ENCODE measurements around the gene MPC1L. TPM values are rescaled to one million over a fixed set of nuclear protein-coding genes. Genes with fewer than 3 reads are reported as not detected.

MPC1L gene
- total and polyA plus RNA-seq, 11 donors = not detected

- intact Hi-C loops (cut with DNase I) = no loop called here
- WGBS, 4 donors = 84 to 96% (median 92%) methylated on average over 6 of the region's 6 CpGs
- TF ChIP-seq POLR2A (IDR thresholded peaks at IDR 0.05) (no peak), CTCF (IDR thresholded peaks at IDR 0.05) (no peak)
Observed at GRCh38 chrX:40603446-40603845, 19.8 kb upstream of the MPC1L start.

GRCh38 chrX:40607381-40607780, 15.8 kb upstream of the MPC1L start:
- ATAC-seq = no peak
- no peak for TF ChIP-seq CTCF (IDR thresholded peaks at IDR 0.05)
- no peak for TF ChIP-seq POLR2A (IDR thresholded peaks at IDR 0.05)
- peaks cover 0 to 25% (median 14%) of the 10 kb centered on the region in 9 donors for H3K36me3 ChIP-seq
- H3K4me1 ChIP-seq = no peaks in the 10 kb centered on the region
- intact Hi-C loops (cut with DNase I) = no loop called here
- no peak overlapping the region for H3K4me3 ChIP-seq
- no peaks in the 10 kb centered on the region for H3K9me3 ChIP-seq
- peaks cover 0 to 33% (median 0%) of the 10 kb centered on the region in 9 donors for H3K27me3 ChIP-seq
- no peak overlapping the region for H3K27ac ChIP-seq
- WGBS, 4 donors = 80 to 91% (median 84%) methylated on average over 3 of the region's 3 CpGs
- no peak for DNase-seq

More at GRCh38 chrX:40603446-40603845, 19.8 kb upstream of the MPC1L start:
- peaks cover 0 to 63% (median 43%) of the 10 kb centered on the region in 9 donors for H3K36me3 ChIP-seq
- H3K27me3 ChIP-seq = peaks cover 0 to 12% (median 0%) of the 10 kb centered on the region in 9 donors
- DNase-seq (no peak), ATAC-seq (no peak)
- H3K9me3 ChIP-seq = no peaks in the 10 kb centered on the region
- no peak overlapping the region for H3K4me3 ChIP-seq
- no peaks in the 10 kb centered on the region for H3K4me1 ChIP-seq
- H3K27ac ChIP-seq = no peak overlapping the region

GRCh38 chrX:40612511-40612910, 10.7 kb upstream of the MPC1L start:
- H3K27ac ChIP-seq = no peak overlapping the region
- intact Hi-C loops (cut with DNase I) = loop anchor here in 1 of 10 donors (2.0 kb wide), 1 partner anchor 14 kb away; no protein-coding TSS in a partner anchor
- TF ChIP-seq POLR2A (IDR thresholded peaks at IDR 0.05) (no peak), CTCF (IDR thresholded peaks at IDR 0.05) (no peak)
- H3K4me3 ChIP-seq = no peak overlapping the region
- WGBS, 4 donors = 57 to 73% (median 60%) methylated on average over 4 of the region's 4 CpGs
- no peaks in the 10 kb centered on the region for H3K9me3 ChIP-seq
- no peaks in the 10 kb centered on the region for H3K36me3 ChIP-seq
- H3K4me1 ChIP-seq = no peaks in the 10 kb centered on the region
- no peak for ATAC-seq
- DNase-seq = no peak
- H3K27me3 ChIP-seq = peaks cover 0 to 32% (median 0%) of the 10 kb centered on the region in 9 donors

GRCh38 chrX:40615976-40616375, 7.3 kb upstream of the MPC1L start:
- H3K4me3 ChIP-seq = no peak overlapping the region
- peaks cover 0 to 28% (median 0%) of the 10 kb centered on the region in 9 donors for H3K27me3 ChIP-seq
- 77 to 84% (median 80%) methylated on average over 9 of the region's 9 CpGs for WGBS, 4 donors

More at GRCh38 chrX:40615976-40616375, 7.3 kb upstream of the MPC1L start:
- no peak for ATAC-seq
- H3K4me1 ChIP-seq = no peaks in the 10 kb centered on the region
- intact Hi-C loops (cut with DNase I) = no loop called here
- H3K9me3 ChIP-seq = no peaks in the 10 kb centered on the region
- TF ChIP-seq POLR2A (IDR thresholded peaks at IDR 0.05) (no peak), CTCF (IDR thresholded peaks at IDR 0.05) (no peak)
- H3K27ac ChIP-seq = no peak overlapping the region
- DNase-seq = no peak
- no peaks in the 10 kb centered on the region for H3K36me3 ChIP-seq
